MCF 10A (cell line): ENCODE measurements around the gene MTF1. TPM values are rescaled to one million over a fixed set of nuclear protein-coding genes. Genes with fewer than 3 reads are reported as not detected.

Experiments used
- BruUV-seq: library from RNA; stranded (reverse); fragments of 400-500 nt; replicated peaks from 2 replicates; lab custom pipeline; 2021; lab: Mats Ljungman, UMichigan
- CTCF ChIA-PET: fragments of 300-600 bp; sonication (Branson Sonifier 250); formaldehyde crosslinking; extraction: SDS; loops from one replicate; lab custom pipeline; 2021; ENCODE audit warnings: antibody characterized with exemption, inconsistent platforms; lab: Yijun Ruan, JAX
- POLR2A ChIA-PET: fragments of 300-600, 350-650 bp; sonication (Branson Sonifier 250); formaldehyde crosslinking; extraction: SDS; loops from one replicate; lab custom pipeline; 2020; ENCODE audit warnings: antibody characterized with exemption, inconsistent platforms; lab: Yijun Ruan, JAX
- DNase-seq: peaks from one replicate; pipeline ENCODE4 v3.0.0-alpha.2; 2018; ENCODE audit not compliant: unreplicated experiment
- H3K27ac Mint-ChIP-seq: one replicate; pipeline ENCODE4 v1.8.0; 2022; ENCODE audit warnings: mild to moderate bottlenecking, low read depth, mixed read lengths; ENCODE audit not compliant: unreplicated experiment
- H3K27me3 Mint-ChIP-seq: one replicate; pipeline ENCODE4 v1.8.0; 2022; ENCODE audit warnings: mixed read lengths; ENCODE audit not compliant: insufficient read depth, unreplicated experiment
- H3K36me3 Mint-ChIP-seq: one replicate; pipeline ENCODE4 v1.8.0; 2022; ENCODE audit warnings: mild to moderate bottlenecking, moderate library complexity, mixed read lengths; ENCODE audit not compliant: insufficient read depth, unreplicated experiment
- H3K4me1 Mint-ChIP-seq: one replicate; pipeline ENCODE4 v1.8.0; 2022; ENCODE audit warnings: mixed read lengths; ENCODE audit not compliant: insufficient read depth, unreplicated experiment
- H3K4me3 Mint-ChIP-seq: one replicate; pipeline ENCODE4 v1.8.0; 2022; ENCODE audit warnings: mild to moderate bottlenecking, moderate library complexity, mixed read lengths; ENCODE audit not compliant: unreplicated experiment
- H3K9me3 Mint-ChIP-seq: one replicate; pipeline ENCODE4 v1.8.0; 2022; ENCODE audit warnings: mixed read lengths; ENCODE audit not compliant: unreplicated experiment
- intact Hi-C: fragments of 100-400 bp; cut with micrococcal nuclease; formaldehyde crosslinking; loops from 2 replicates; pipeline ENCODE4 v1.14.1; 2022
- total RNA-seq: library from RNA; stranded (reverse); gene quantifications from 2 replicates; pipeline ENCODE4 v1.2.3, GENCODE V29; 2022
- TF ChIP-seq, protein P1 (sequence below): fragments of 200-600 bp; IDR thresholded peaks from one replicate; pipeline ENCODE4 v1.8.0; 2022; ENCODE audit warnings: antibody characterized with exemption, mild to moderate bottlenecking; ENCODE audit not compliant: unreplicated experiment

The MTF1 gene
- total RNA-seq, 1 experiment from 2014 or later = 34.7 TPM

DNA sequence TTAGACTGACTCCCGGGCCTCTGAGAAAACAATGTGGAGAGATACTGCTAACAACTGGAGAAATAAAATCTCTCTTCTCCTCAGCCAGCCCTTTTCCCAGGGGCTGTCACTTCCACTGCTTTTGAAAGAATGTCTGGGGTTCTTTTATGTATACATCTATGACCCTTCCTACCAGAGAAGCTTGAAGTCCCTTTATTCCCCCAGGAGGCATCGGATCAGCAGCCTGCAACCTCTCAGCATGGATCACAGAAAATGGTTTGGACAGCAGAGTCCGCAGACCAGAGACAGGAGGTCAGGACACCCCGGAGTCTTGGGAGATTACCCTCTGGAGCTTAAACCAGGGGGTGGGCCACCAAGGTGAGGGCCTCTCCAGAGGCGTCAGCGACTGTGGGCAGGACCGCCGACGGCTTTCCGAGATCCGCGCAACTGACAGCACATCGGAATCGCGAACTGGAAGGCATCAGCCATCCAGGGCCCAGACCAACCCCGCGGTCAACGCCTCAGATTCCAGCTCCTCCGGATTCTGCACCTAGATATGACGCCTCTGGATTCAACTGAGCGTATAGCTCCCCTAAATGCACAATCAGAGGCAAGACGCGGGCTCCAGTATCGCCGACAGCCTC, 95.5 kb downstream of the MTF1 start:
- intact Hi-C loops = no loop called here
- BruUV-seq = no TSS peak
- Mint-ChIP-seq H3K4me3 (no peak overlapping the region), H3K27ac (no peak overlapping the region), H3K36me3 (no peaks in the 10 kb centered on the region), H3K27me3 (peaks cover 70% of the 10 kb centered on the region), H3K9me3 (no peaks in the 10 kb centered on the region), H3K4me1 (no peaks in the 10 kb centered on the region)
- ChIA-PET POLR2A (no interaction called here), CTCF (no interaction called here)
- TF ChIP-seq, protein P1, sequence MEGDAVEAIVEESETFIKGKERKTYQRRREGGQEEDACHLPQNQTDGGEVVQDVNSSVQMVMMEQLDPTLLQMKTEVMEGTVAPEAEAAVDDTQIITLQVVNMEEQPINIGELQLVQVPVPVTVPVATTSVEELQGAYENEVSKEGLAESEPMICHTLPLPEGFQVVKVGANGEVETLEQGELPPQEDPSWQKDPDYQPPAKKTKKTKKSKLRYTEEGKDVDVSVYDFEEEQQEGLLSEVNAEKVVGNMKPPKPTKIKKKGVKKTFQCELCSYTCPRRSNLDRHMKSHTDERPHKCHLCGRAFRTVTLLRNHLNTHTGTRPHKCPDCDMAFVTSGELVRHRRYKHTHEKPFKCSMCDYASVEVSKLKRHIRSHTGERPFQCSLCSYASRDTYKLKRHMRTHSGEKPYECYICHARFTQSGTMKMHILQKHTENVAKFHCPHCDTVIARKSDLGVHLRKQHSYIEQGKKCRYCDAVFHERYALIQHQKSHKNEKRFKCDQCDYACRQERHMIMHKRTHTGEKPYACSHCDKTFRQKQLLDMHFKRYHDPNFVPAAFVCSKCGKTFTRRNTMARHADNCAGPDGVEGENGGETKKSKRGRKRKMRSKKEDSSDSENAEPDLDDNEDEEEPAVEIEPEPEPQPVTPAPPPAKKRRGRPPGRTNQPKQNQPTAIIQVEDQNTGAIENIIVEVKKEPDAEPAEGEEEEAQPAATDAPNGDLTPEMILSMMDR = no peak
- no peak for DNase-seq

DNA sequence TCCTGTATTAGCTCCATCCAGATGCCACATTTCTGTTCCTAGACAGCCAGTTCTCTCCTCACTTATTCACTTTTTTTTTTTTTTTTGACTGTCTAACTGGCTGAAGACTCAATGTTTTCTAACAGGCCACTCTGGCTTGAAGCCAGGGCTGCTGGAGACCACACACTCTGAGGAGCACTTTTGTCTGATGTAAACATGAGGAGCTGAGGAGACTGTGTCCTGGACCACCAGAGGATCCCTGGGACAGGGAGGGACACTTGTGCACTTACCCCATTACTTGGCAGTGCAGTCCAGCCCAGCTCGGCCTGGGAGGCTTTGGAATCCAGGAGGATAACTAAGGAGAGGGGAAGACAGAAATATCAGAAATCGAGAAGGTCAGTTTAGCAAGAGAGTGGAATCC, 96.9 kb downstream of the MTF1 start:
- no TSS peak for BruUV-seq
- no peaks in the 10 kb centered on the region for H3K9me3 Mint-ChIP-seq
- no peaks in the 10 kb centered on the region for H3K4me1 Mint-ChIP-seq
- intact Hi-C loops = no loop called here
- no peak overlapping the region for H3K27ac Mint-ChIP-seq
- H3K4me3 Mint-ChIP-seq = no peak overlapping the region
- H3K36me3 Mint-ChIP-seq = no peaks in the 10 kb centered on the region
- ChIA-PET POLR2A (no interaction called here), CTCF (no interaction called here)
- TF ChIP-seq, protein P1 = no peak
- H3K27me3 Mint-ChIP-seq = peaks cover 56% of the 10 kb centered on the region
- no peak for DNase-seq

DNA sequence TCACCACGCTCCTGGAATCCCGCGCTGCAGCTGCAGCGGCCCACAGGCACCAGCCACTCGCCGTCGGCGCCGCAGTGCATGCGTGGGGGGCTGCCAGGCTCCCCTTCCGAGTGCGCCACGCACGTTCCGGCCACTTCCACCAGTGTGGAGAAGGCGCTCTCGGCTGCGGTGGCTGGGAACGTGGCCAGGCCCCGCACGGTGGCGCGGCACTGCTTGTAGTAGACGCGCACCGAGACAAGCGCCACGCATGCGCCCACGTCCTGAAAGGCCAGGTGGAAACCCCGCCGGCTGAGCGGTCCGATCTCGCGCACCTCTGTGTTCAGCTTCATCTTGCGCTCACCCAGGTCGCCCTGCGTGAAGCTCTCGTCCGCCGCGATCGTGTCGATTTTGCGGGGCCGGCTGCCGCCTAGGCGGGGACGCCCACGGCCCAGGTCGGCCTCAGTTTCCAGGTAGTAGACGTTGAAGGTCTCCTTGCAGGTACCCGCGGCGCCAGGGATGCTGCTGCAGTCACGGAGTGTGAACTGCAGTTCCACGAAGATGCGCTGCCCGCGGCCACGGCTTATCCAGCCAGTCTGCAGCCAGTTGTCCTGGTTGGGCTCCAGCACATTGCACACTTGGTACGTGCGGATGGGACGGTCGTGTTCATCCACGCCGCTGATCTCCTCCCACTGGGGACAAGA, 97.8 kb downstream of the MTF1 start:
- DNase-seq = no peak
- Mint-ChIP-seq H3K4me1 (no peaks in the 10 kb centered on the region), H3K9me3 (no peaks in the 10 kb centered on the region), H3K27me3 (peaks cover 47% of the 10 kb centered on the region), H3K27ac (no peak overlapping the region), H3K4me3 (no peak overlapping the region), H3K36me3 (no peaks in the 10 kb centered on the region)
- TF ChIP-seq, protein P1 = no peak
- BruUV-seq = no TSS peak
- ChIA-PET POLR2A (no interaction called here), CTCF (no interaction called here)
- intact Hi-C loops = no loop called here

Other genes starting within 250 kb of the MTF1 start
- gene RSPO1, start 224.7 kb downstream of the MTF1 start, total RNA-seq = not detected in 2 replicates
- 17.3 and 21.8 TPM in 2 replicates for gene CDCA8, start 167.1 kb downstream of the MTF1 start, total RNA-seq
- gene EPHA10, start 94.5 kb downstream of the MTF1 start, total RNA-seq = 0.74 and 1.0 TPM in 2 replicates
- gene MANEAL, start 65.7 kb downstream of the MTF1 start, total RNA-seq = 11.6 and 12.3 TPM in 2 replicates
- gene C1orf122, start 51.8 kb downstream of the MTF1 start, total RNA-seq = 72.4 and 81.5 TPM in 2 replicates
- 40.4 and 41.5 TPM in 2 replicates for gene YRDC, start 51.4 kb downstream of the MTF1 start, total RNA-seq
- gene INPP5B, start 87.5 kb upstream of the MTF1 start, total RNA-seq = 4.7 and 5.9 TPM in 2 replicates
- 55.6 and 61.7 TPM in 2 replicates for gene SF3A3, start 130.4 kb upstream of the MTF1 start, total RNA-seq
- 13.5 and 18.8 TPM in 2 replicates for gene FHL3, start 145.9 kb upstream of the MTF1 start, total RNA-seq
- 66.5 and 70.3 TPM in 2 replicates for gene UTP11, start 153.1 kb upstream of the MTF1 start, total RNA-seq
- 0.14 TPM in 1 of 2 replicates, not detected in the other for gene POU3F1, start 187.2 kb upstream of the MTF1 start, total RNA-seq